HFFc6 (cell line): ENCODE data around the gene RSPH4A. TPM values are rescaled to one million over a fixed set of nuclear protein-coding genes. Genes with fewer than 3 reads are reported as not detected.

Experiments used
- DNase-seq: peaks from one replicate; pipeline ENCODE4 v3.0.0-alpha.2; 2018
- H3K27ac Mint-ChIP-seq: 2 replicates; pipeline ENCODE4 v1.8.0; 2020; ENCODE audit warnings: mild to moderate bottlenecking, mixed read lengths
- H3K27me3 Mint-ChIP-seq: 2 replicates; pipeline ENCODE4 v1.8.0; 2021; ENCODE audit warnings: mild to moderate bottlenecking, moderate library complexity, mixed read lengths; ENCODE audit not compliant: insufficient read depth
- H3K36me3 Mint-ChIP-seq: 2 replicates; pipeline ENCODE4 v1.8.0; 2021; ENCODE audit warnings: low read depth, mixed read lengths
- H3K4me1 Mint-ChIP-seq: 2 replicates; pipeline ENCODE4 v1.8.0; 2020; ENCODE audit warnings: low read depth, mixed read lengths
- H3K4me3 Mint-ChIP-seq: 2 replicates; pipeline ENCODE4 v1.8.0; 2020; ENCODE audit warnings: mild to moderate bottlenecking, moderate library complexity, mixed read lengths
- H3K9me3 Mint-ChIP-seq: 2 replicates; pipeline ENCODE4 v1.8.0; 2020; ENCODE audit warnings: mild to moderate bottlenecking, mixed read lengths
- CTCF ChIP-seq: fragments of 200-600 bp; sonication (generic); IDR thresholded peaks from 2 replicates; pipeline ENCODE4 v1.5.0; 2021; ENCODE audit warnings: antibody characterized with exemption, mild to moderate bottlenecking
- total RNA-seq, 6 experiments: library from RNA; stranded (reverse); fragmentation: NEBNext Ultra II Directional; extraction: Animal tissue kit (Norgen Biotek cat#: 25700); gene quantifications; 2 replicates in 1 of 6; 3 replicates in 5 of 6; pipeline ENCODE4 v1.2.3, GENCODE V29; 2021

RSPH4A gene
- total RNA-seq, 6 experiments from 2014 or later, result 0.07 to 0.37 (median 0.15) TPM

DNA sequence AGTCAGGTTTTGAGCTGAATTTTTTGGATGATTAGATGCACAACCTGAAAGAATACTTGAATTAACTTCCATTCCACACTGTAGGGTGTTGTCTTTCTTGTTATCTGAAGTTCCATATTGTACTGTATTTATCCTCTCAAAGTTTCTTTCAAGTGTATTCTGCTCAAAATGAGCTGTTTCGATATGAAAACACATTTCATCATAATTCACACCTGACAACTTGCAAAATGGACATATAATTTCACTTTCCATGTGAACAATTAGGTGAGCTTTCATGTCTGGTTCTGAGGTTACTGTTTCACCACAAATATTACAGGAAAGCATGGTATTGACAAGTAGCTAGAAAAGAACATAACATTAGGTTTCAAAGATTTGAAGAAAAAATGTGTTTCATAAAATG, 50.6 kb downstream of the RSPH4A start:
- Mint-ChIP-seq H3K36me3 (peaks cover 9% of the 10 kb centered on the region; the same call in 1 of the 2 replicates), H3K4me1 (peaks cover 47% of the 10 kb centered on the region), H3K27ac (no peak overlapping the region), H3K27me3 (peaks cover 12% of the 10 kb centered on the region), H3K4me3 (peak overlapping the region; percentile 74), H3K9me3 (no peaks in the 10 kb centered on the region)
- DNase-seq, result no peak
- TF ChIP-seq CTCF, result no peak

DNA sequence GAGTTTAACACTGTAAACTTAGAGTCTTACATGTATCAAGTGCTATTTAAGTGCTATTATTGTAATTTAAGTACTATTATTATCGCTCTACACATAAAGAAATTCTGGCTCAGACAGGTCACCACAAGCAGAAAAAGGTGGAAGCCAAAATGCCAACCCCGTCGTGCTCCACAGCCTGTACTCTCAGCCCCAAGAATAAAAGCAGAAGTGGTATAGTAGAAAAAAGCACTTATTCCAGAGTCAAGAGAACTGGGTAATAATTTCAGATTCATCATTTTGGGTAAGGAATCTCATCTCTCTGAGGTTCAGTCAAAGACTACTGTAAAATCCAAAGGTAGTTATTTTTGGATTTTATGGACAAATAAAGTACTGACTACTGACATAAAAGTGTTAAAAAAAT, 51.3 kb downstream of the RSPH4A start:
- H3K27ac Mint-ChIP-seq, result peak overlapping the region; percentile 97
- DNase-seq, result no peak
- TF ChIP-seq CTCF, result no peak
- H3K4me3 Mint-ChIP-seq, result peak overlapping the region; percentile 98
- H3K27me3 Mint-ChIP-seq, result peaks cover 12% of the 10 kb centered on the region
- peaks cover 9% of the 10 kb centered on the region; the same call in 1 of the 2 replicates for H3K36me3 Mint-ChIP-seq
- H3K9me3 Mint-ChIP-seq, result no peaks in the 10 kb centered on the region
- H3K4me1 Mint-ChIP-seq, result peaks cover 41% of the 10 kb centered on the region

GRCh38 chr6:116672306-116672705, 56.0 kb downstream of the RSPH4A start:
- no peak for DNase-seq
- peaks cover 3% of the 10 kb centered on the region for H3K4me1 Mint-ChIP-seq
- TF ChIP-seq CTCF, result no peak
- peaks cover 14% of the 10 kb centered on the region for H3K27me3 Mint-ChIP-seq
- peaks cover 5% of the 10 kb centered on the region; the same call in 1 of the 2 replicates for H3K36me3 Mint-ChIP-seq
- no peak overlapping the region for H3K4me3 Mint-ChIP-seq
- H3K9me3 Mint-ChIP-seq, result no peaks in the 10 kb centered on the region
- no peak overlapping the region for H3K27ac Mint-ChIP-seq

GRCh38 chr6:116676021-116676420, 59.7 kb downstream of the RSPH4A start:
- H3K27me3 Mint-ChIP-seq, result peaks cover 7% of the 10 kb centered on the region
- H3K36me3 Mint-ChIP-seq, result no peaks in the 10 kb centered on the region
- no peak overlapping the region for H3K4me3 Mint-ChIP-seq
- peaks cover 15% of the 10 kb centered on the region for H3K4me1 Mint-ChIP-seq
- no peak for DNase-seq
- no peaks in the 10 kb centered on the region for H3K9me3 Mint-ChIP-seq
- TF ChIP-seq CTCF, result no peak
- no peak overlapping the region for H3K27ac Mint-ChIP-seq

GRCh38 chr6:116680880-116681672, 64.8 kb downstream of the RSPH4A start, which contains the start of gene KPNA5:
TSS of gene KPNA5 (plus strand) at chr6:116681211. CDS start at chr6:116681335, 124 bp downstream.
- peak; percentile 86 for DNase-seq
- no peak for TF ChIP-seq CTCF
- Mint-ChIP-seq H3K36me3 (peaks cover 19% of the 10 kb centered on the region), H3K4me1 (peaks cover 40% of the 10 kb centered on the region), H3K9me3 (no peaks in the 10 kb centered on the region), H3K27me3 (no peaks in the 10 kb centered on the region), H3K4me3 (peak within 1 kb of the TSS; percentile 93), H3K27ac (peak within 1 kb of the TSS; percentile 94)
